GM19372 (cell line): ENCODE results near the gene LYSMD4.

Experiments
- ATAC-seq: cut with Tn5 transposase; IDR thresholded peaks from one replicate; pipeline ENCODE4 v1.9.1; 2021; ENCODE audit warnings: mild to moderate bottlenecking, low read depth, moderate library complexity; ENCODE audit not compliant: unreplicated experiment

Gene LYSMD4

DNA sequence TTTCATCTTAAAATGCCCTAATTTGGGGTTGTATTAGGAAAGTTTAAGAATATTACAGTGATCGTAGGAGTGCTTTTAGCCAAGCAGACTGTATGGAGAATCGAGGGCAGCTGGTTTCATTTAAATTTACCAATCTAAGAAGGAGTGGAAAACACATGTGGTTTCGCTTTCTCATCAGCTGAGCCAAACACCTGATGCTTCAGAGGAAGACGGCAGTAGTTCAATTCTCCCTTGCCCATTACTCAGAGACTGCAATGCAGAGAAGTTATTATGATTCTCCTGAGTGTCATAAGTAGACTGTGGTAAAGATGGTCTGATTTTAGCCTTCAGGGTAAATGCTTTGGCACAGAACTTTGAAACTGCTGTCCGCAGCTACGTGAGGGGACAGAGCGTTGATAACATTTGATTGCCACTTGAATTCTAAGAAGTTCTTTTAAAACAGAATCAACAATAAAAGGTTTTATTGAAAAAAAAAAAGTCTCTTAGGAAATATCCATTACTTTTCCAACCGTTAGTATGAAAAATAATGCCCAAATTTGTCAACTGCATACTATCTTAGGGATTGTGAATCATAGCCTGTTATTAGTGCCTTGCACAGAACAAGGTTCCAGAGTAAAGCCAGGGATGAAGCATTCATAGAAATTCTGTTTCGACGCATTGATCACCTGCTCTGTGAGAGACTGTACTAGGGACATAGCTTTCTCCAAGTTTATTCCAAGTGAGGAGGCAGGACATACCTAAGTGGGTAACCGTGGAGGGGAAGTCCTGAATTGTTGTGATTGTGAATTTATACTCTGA lies 25.6 kb downstream of the LYSMD4 start:
- peak; percentile 47 for ATAC-seq

- no peak for ATAC-seq
Observed at GRCh38 chr15:99706557-99707303, 26.5 kb downstream of the LYSMD4 start.

- peak; percentile 47 for ATAC-seq
Observed at GRCh38 chr15:99704444-99704838, 28.8 kb downstream of the LYSMD4 start.

DNA sequence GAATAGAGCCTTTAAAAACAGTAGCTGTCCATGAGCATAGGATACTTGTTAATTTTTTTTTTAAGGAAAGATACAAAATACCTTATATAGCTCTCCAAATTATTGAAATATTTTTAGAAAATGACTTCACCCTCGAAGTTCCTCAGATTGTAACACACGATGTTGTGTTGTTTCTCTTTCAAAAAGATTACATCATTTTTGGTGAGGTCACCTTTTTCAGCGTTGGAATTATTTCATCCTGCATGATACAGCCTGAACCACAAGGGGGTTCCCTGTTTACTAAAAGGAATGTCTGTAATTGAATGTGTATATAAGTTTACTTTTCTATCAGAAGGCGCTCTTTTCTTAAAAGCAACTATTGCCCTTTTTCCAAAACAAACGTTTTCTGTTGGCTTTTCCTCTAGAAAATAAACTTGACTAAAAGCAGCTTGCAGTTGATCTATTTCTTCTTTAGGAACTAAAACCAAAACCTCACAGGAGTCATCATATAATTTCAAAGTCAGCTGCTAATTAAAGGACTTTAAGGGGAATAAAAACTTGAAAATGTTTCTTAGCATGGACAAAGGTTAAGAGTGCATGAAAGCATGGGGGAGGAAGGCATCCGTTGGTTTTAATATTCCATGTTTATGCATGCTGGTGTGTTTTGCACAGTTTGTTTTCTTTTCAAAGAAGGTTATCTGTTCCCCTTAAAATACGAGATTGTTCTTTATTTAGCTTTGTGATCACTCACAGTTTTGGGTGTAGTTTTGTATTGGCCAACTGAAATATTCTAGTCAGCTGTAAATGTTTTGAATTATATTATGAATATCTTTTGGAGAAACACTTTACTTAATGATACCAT lies 29.4 kb downstream of the LYSMD4 start:
- ATAC-seq = no peak

DNA sequence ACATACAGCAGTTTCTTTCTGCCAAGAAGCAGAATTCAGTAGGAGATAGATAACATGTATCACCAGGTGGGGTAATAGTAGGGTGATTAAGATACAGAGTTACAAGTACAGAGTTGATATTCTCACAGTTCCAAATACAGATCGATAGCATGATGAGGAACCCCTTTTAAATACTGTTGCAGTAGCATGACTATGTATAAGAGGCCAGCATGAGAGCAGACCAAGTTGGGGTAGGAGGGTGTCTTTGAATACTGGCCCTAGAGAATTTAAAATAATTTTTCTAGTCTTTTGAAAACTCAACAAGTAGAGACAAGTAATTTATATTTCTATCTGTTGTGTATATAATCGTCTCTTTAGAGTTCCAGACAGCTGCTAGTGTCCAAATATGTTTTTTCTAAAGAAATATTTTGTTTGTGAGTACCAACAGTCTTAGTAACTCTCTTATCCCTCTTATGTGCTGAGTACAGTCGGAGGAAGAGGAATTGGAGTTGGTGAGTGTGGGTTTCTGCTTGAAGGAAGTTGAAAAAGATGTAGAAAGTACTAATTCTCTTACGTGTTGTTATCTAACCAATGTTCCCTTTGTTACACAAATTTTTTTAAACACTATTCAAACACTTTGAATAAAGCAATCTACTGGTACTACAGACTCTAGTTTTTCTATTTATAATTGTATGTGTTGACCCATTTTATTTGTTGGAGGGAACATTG lies 30.2 kb downstream of the LYSMD4 start:
- no peak for ATAC-seq

GRCh38 chr15:99696096-99696495 lies 37.1 kb downstream of the LYSMD4 start:
- ATAC-seq = no peak

DNA sequence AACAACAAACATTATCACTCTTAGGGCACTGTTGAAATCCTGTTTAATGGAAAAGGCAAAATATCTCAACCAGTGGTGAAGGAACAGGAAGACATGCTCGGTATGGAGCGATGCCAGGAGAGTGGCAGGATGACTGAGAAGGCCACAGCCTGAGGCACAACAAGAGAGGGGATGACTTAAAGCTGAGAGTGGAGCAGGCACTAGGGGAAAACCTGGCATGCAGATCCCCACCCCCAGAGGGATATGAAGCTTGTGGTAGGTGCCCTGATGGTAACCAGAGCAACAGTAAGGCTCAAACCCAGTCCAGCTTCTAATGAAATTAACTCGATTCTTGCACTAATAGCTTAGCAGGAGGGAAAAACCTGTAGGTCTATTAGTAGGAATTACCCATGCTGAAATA lies 40.4 kb downstream of the LYSMD4 start:
- no peak for ATAC-seq

- ATAC-seq = no peak
Observed at GRCh38 chr15:99686290-99686689, 46.9 kb downstream of the LYSMD4 start.

DNA sequence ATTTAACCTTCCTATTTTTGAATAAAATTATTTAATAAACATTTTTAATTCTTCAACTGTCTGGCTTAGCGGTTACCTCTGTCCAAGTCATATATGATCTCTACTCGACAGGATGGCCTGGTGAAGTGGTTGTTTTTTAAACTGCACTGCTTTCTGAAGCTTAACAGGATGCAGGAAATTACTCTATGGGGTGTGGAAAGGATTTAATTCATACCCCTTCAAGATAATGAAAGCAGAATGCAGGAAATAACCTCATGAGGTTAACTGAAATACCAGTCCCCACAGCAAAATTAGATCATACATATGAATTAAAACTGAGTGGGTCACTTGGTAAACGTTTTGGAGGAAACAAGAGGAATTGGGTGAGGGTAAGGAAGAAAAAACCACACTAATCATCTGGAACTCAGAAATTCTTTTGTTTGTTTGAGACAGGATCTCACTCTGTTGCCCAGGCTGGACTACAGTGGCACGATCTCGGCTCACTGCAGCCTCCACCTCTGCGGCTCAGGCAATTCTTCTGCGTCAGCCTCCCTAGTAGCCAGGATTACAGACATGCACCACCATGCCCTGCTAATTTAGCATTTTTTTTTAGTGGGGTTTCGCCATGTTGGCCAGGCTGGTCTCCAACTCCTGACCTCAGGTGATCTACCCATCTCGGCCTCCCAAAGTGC lies 50.1 kb downstream of the LYSMD4 start:
- no peak for ATAC-seq

DNA sequence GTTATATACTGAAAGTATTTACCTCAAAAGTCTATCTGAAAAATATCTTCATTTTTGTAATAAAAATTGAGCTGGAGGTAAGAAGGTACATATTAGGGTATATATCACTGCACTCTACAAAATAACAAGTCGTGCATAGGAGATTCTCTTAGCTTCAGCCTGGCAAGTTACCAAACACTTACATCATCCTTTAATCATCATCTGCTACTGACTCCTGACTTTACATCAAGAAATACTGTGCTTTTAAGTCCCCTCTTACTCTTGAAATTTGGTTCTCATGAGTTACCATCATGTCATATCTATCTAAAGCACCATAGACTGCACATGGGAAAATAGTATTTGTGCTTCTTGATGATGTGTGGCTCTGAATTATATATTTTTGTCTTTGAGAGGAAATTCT lies 50.8 kb downstream of the LYSMD4 start:
- no peak for ATAC-seq

- ATAC-seq = no peak
Observed at GRCh38 chr15:99681990-99682389, 51.2 kb downstream of the LYSMD4 start.

- no peak for ATAC-seq
Observed at GRCh38 chr15:99680276-99680675, 53.0 kb downstream of the LYSMD4 start.

DNA sequence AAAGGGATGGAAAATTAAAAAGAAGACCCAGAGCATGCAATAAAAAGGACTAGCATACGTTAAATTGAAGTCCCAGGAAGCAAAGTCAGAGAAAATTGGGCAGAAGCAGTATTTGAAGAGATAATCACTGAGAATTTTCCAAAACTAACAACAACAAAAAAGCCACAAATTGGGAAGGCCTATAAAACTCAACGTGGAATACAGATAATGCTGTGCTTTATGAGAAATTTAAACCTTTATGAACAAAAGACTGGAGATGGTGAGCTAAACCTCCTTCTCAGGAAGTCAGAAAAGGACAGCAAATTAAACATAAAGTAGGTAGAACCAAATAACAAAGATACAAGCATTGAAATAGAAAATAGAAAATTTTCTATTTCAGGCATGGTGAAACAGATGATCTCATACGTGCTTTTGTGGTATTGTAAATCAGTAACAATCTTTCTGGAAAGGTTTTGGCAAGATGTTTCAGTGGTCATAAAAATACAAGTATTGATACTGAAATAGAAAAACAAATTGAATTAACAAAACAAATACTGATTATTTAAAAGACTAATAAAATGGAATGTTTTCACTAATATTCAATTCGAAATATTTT lies 55.6 kb downstream of the LYSMD4 start:
- ATAC-seq = peak; percentile 80
